GM18508 (cell line): ENCODE results near the gene RPTOR.
"Not testable (repeated sequence)": the region's sequence is repeated elsewhere in the genome, so short reads cannot be mapped to it uniquely, and the experiment has no call there.

Source experiments
- ATAC-seq: cut with Tn5 transposase; IDR thresholded peaks from one replicate; pipeline ENCODE4 v1.9.1; 2021; ENCODE audit warnings: moderate number of reproducible peaks; ENCODE audit not compliant: insufficient read depth, unreplicated experiment

RPTOR gene

GRCh38 chr17:80679816-80680215 is 135.2 kb downstream of the RPTOR start:
- ATAC-seq: no peak

- no peak for ATAC-seq
Observed at GRCh38 chr17:80681215-80681614, 136.6 kb downstream of the RPTOR start.

GRCh38 chr17:80682372-80682771 is 137.7 kb downstream of the RPTOR start:
- ATAC-seq: no peak

GRCh38 chr17:80683625-80684104 is 139.0 kb downstream of the RPTOR start:
- ATAC-seq: no peak

- ATAC-seq: no peak
Observed at GRCh38 chr17:80687839-80688238, 143.2 kb downstream of the RPTOR start.

- ATAC-seq: no peak
Observed at GRCh38 chr17:80689129-80689619, 144.5 kb downstream of the RPTOR start.

- ATAC-seq: no peak
Observed at GRCh38 chr17:80691784-80692183, 147.1 kb downstream of the RPTOR start.

GRCh38 chr17:80692931-80693467 is 148.4 kb downstream of the RPTOR start:
- no peak for ATAC-seq

GRCh38 chr17:80693511-80693910 is 148.9 kb downstream of the RPTOR start:
- ATAC-seq: no peak

- no peak for ATAC-seq
Observed at GRCh38 chr17:80694085-80694991, 149.7 kb downstream of the RPTOR start.

GRCh38 chr17:80694992-80695912 is 150.6 kb downstream of the RPTOR start:
- ATAC-seq: no peak

- ATAC-seq: no peak
Observed at GRCh38 chr17:80695979-80696378, 151.3 kb downstream of the RPTOR start.

- no peak for ATAC-seq
Observed at GRCh38 chr17:80696456-80696855, 151.8 kb downstream of the RPTOR start.

GRCh38 chr17:80696964-80697363 is 152.3 kb downstream of the RPTOR start:
- ATAC-seq: no peak

GRCh38 chr17:80698297-80698696 is 153.7 kb downstream of the RPTOR start:
- no peak for ATAC-seq

- not testable (repeated sequence) for ATAC-seq
Observed at GRCh38 chr17:80699205-80699604, 154.6 kb downstream of the RPTOR start.

- ATAC-seq: no peak
Observed at GRCh38 chr17:80701730-80702129, 157.1 kb downstream of the RPTOR start.

- no peak for ATAC-seq
Observed at GRCh38 chr17:80702315-80703141, 157.9 kb downstream of the RPTOR start.

GRCh38 chr17:80703142-80703478 is 158.5 kb downstream of the RPTOR start:
- no peak for ATAC-seq

- no peak for ATAC-seq
Observed at GRCh38 chr17:80704381-80704819, 159.8 kb downstream of the RPTOR start.
